ENCODE data around the gene ISCA2.

The ISCA2 gene

DNA sequence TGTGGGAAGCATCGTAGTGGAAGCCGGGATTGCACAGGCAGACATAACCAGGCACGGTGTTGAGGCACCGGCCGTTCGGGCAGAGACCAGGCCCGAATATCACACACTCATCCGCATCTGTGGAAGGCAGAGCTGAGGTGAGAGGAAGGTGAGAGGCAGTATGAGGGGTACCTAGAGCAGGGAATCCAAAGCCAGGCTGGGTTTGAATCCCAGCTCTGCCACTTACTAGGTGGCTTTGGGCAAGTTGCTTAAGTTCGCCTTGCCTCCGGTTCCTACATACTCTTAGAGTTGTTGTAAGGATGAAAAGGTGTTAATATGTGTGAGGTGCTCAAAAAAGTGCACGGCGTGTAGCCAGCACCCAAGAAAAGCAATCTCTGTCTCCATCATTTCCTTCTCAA is 10.4 kb downstream of the ISCA2 start:
- H3K4me3 ChIP-seq (replicated peaks; ENCODE audit: low read depth, low read length), result no peak overlapping the region
- TF ChIP-seq, protein P1, sequence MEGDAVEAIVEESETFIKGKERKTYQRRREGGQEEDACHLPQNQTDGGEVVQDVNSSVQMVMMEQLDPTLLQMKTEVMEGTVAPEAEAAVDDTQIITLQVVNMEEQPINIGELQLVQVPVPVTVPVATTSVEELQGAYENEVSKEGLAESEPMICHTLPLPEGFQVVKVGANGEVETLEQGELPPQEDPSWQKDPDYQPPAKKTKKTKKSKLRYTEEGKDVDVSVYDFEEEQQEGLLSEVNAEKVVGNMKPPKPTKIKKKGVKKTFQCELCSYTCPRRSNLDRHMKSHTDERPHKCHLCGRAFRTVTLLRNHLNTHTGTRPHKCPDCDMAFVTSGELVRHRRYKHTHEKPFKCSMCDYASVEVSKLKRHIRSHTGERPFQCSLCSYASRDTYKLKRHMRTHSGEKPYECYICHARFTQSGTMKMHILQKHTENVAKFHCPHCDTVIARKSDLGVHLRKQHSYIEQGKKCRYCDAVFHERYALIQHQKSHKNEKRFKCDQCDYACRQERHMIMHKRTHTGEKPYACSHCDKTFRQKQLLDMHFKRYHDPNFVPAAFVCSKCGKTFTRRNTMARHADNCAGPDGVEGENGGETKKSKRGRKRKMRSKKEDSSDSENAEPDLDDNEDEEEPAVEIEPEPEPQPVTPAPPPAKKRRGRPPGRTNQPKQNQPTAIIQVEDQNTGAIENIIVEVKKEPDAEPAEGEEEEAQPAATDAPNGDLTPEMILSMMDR (IDR thresholded peaks at IDR 0.05; ENCODE audit: low read length, missing control alignments), result no peak
- DNase-seq (ENCODE audit: low read depth), result no peak

DNA sequence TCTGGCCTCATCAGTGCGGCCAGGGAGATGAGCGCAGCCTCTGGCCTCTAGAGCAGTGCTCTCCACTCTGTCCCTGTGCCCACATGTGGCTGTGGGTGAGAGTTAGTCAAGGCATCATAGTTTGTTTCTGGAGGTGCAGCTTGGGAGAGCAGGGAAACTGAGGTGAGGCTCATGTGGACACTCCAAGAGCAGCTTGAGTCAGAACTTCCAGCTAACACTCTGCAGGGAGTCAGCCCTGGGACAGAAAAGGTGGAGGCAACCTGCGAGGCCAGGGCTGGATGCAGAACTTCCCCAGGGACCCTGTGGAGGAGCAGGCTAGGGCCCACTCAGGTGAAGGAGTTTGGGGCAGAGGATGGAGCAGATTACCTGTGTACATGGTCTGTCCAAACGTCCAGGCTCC is 10.8 kb downstream of the ISCA2 start:
- DNase-seq (ENCODE audit: low read depth), result no peak
- no peak overlapping the region for H3K4me3 ChIP-seq (replicated peaks; ENCODE audit: low read depth, low read length)
- TF ChIP-seq, protein P1 (IDR thresholded peaks at IDR 0.05; ENCODE audit: low read length, missing control alignments), result no peak

DNA sequence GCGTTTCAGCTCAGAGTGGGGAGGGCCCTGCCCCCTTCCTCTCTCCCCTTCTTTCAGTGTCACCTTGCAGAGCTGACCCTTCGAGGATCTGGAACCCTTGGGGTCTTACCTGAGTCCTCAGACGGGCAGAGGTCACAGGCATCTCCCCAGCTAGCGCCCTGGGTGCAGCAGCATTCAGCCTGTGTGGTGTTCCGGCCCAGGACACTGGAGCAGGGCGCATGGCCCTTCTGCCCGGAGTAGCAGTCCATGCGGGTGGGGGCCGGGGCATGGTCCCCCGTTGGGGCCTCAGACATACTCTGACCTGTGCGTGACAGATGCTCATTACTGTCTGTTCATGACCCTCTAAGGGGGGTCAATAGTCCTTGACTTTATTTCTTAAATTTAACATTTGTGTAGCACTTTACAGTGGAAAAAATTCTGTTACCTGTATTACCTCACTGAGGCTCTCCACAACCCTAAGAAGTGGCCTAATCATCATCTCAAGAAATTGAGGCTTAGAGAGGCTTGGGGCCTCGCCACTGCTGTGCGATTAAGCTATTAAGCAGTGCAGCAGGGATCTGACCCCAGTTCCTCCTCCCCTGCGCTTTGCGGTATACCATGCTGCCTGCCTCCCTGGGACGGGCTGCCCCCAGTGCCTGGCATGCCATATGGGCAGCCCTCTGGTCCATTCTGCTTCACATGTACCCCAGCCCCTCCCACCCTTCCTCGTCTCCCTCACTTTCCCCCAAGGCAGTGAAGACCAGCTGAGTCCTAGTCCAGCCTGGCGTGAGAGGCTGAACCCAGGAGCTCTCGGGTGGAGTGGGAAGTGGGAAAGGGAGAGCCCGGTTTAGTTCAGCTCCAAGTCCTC is 11.5 kb downstream of the ISCA2 start:
- H3K4me3 ChIP-seq (replicated peaks; ENCODE audit: low read depth, low read length), result no peak overlapping the region
- TF ChIP-seq, protein P1 (IDR thresholded peaks at IDR 0.05; ENCODE audit: low read length, missing control alignments), result no peak
- no peak for DNase-seq (ENCODE audit: low read depth)

DNA sequence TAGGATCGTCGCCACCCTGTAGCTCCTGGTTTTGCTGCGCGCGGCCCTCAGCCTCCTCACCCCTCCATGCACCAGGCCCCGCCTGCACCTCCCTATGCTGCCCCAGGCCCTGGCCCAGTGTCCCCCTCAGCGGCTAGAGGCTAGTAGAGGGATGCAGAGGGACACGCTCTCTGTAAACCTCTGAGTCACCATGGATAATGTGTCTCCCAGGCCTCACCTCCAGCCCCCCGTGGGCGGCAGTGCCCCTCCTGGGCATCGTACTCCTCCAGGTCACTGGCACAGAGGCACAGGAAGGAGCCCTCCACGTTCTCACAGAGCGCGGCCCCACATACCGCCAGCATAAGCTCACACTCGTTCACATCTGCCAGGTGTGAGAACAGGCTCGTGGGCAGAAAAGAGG is 12.3 kb downstream of the ISCA2 start:
- no peak for DNase-seq (ENCODE audit: low read depth)
- no peak overlapping the region for H3K4me3 ChIP-seq (replicated peaks; ENCODE audit: low read depth, low read length)
- TF ChIP-seq, protein P1 (IDR thresholded peaks at IDR 0.05; ENCODE audit: low read length, missing control alignments), result no peak

DNA sequence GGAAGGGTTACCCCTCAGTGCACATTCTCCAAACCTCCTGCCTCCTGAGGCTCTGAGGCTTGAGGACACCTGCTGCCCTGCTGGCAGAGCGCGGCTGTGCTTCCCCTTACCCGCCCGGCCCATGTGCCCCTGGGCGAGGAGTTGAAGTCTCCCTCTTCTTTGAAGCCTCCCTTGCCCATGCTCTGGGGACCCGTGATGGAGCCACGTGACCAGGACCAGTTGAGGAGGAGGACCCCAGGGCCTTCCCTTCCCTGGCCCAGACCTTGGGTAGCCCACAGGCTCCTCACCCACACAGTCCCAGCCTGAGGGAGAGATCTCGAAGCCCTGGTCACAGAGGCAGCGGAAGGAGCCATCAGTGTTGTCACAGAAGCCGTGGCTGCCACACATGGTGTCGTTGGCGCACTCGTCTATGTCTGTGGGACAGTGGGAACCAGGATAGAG is 12.9 kb downstream of the ISCA2 start:
- TF ChIP-seq, protein P1 (IDR thresholded peaks at IDR 0.05; ENCODE audit: low read length, missing control alignments), result no peak
- H3K4me3 ChIP-seq (replicated peaks; ENCODE audit: low read depth, low read length), result no peak overlapping the region
- DNase-seq (ENCODE audit: low read depth), result no peak

DNA sequence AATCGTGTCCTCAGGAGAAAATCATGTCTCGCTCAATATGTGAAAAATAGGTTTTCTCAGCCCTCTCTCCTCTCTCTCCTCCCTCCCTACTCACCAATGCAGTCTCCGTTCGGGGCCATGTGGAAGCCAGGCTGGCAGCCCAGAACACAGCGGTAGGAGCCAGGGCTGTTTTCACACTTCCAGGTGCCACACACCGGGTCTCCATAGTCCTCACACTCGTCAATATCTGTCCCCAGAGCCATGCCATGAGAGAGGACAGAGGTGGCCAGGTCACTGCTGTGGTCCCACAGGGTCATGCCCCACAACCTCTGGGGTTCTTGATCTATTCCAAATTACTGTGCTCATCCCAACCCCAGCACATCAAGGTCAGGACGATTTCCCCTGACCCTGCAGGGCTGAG is 13.5 kb downstream of the ISCA2 start:
- no peak overlapping the region for H3K4me3 ChIP-seq (replicated peaks; ENCODE audit: low read depth, low read length)
- TF ChIP-seq, protein P1 (IDR thresholded peaks at IDR 0.05; ENCODE audit: low read length, missing control alignments), result no peak
- no peak for DNase-seq (ENCODE audit: low read depth)

DNA sequence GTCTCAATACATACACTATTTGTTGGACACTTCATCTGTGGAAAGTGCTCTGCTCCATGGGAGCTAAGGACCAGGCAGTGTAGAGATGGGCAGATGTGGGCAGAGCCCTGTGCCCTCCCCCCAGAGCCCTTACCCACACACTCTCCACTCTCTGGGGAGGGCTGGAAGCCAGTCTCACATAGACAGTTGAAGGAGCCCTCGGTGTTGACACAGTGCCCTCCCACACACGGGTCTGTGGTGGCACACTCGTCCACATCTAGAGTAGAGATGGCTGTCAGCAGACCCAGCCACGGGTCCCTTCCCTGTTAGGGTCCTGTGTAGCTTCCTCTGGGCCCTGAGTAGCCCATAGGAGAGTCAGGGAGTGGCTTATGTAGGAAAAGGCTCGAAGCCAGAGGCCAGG is 14.3 kb downstream of the ISCA2 start:
- no peak overlapping the region for H3K4me3 ChIP-seq (replicated peaks; ENCODE audit: low read depth, low read length)
- TF ChIP-seq, protein P1 (IDR thresholded peaks at IDR 0.05; ENCODE audit: low read length, missing control alignments), result no peak
- DNase-seq (ENCODE audit: low read depth), result no peak
